HFF-Myc (cell line): ENCODE results near the gene KLF9.

ENCODE experiments used
- DNase-seq: peaks from one replicate; pipeline ENCODE4 v3.0.0-alpha.2; 2011; ENCODE audit warnings: low read depth; ENCODE audit errors: extremely low read depth
- H3K4me3 ChIP-seq: replicated peaks from 2 replicates; pipeline ENCODE4 v1.5.1; 2011; ENCODE audit warnings: low read depth, mild to moderate bottlenecking, control low read depth, low read length
- TF ChIP-seq, protein P1 (sequence below): IDR thresholded peaks from 2 replicates; pipeline ENCODE4 v1.5.1; 2012; ENCODE audit warnings: mild to moderate bottlenecking, low read depth, low read length, control low read depth; ENCODE audit errors: missing control alignments

KLF9 gene

DNA sequence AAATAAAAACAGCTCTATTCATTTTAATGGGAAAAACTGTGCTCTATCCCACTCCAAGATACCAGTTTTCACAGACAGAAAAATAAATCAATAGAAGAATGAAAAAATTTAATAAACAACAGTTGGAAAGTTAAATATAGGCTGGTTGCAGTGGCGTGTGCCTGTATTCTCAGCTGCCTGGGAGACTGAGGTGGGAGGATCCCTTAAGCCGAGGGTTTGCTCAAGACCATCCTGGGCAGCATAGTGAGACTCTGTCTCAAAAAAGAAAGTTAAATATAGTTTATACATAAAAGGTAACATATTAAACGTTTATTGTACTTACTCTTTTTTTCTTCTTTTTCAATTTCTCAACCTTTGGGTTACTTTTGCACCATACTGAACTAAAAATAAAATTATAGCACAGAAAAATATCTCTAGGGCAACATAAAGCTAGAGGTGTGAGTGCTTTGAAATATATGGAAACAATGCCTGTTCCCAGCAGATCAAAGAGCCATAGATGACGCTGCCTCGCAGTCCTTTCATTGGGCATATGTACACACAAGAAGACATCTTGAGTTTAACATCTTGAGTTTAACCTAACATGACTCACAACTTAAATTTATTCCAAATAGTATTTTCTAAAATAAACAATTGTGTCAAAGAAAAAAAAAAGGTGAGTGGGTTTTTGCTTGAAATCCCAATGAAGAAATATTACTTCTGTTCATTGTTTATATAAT lies 25.7 kb upstream of the KLF9 start:
- no peak overlapping the region for H3K4me3 ChIP-seq
- no peak for DNase-seq
- TF ChIP-seq, protein P1, sequence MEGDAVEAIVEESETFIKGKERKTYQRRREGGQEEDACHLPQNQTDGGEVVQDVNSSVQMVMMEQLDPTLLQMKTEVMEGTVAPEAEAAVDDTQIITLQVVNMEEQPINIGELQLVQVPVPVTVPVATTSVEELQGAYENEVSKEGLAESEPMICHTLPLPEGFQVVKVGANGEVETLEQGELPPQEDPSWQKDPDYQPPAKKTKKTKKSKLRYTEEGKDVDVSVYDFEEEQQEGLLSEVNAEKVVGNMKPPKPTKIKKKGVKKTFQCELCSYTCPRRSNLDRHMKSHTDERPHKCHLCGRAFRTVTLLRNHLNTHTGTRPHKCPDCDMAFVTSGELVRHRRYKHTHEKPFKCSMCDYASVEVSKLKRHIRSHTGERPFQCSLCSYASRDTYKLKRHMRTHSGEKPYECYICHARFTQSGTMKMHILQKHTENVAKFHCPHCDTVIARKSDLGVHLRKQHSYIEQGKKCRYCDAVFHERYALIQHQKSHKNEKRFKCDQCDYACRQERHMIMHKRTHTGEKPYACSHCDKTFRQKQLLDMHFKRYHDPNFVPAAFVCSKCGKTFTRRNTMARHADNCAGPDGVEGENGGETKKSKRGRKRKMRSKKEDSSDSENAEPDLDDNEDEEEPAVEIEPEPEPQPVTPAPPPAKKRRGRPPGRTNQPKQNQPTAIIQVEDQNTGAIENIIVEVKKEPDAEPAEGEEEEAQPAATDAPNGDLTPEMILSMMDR: no peak

DNA sequence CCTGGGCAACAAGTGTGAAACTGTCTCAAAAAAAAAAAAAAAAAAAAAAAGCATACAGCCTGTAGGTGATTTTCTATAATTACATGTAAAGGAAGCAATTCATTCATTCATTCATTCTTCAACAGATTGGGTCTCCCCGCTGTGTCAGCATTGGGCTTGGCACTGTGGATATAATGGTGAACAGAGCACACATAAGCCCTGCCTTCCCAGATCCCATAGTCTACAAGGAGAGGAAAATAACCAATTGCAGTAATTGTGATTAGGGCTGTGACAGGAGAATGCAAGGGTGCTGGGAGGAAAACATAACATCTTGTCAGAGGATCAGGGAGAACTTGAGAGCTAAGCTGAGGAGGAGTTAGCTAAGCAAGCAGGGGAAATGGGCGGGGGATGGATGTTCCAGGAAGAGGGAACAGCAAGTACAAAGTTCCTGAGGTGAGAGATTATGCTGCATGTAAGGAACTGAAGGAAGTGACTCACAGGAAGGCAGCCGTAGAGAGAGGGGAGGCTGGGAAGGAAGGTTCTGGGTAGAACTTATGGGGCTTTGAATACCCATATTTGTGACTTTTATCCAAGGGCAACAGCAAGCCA lies 24.0 kb upstream of the KLF9 start:
- no peak overlapping the region for H3K4me3 ChIP-seq
- TF ChIP-seq, protein P1: no peak
- DNase-seq: peak; percentile 61

DNA sequence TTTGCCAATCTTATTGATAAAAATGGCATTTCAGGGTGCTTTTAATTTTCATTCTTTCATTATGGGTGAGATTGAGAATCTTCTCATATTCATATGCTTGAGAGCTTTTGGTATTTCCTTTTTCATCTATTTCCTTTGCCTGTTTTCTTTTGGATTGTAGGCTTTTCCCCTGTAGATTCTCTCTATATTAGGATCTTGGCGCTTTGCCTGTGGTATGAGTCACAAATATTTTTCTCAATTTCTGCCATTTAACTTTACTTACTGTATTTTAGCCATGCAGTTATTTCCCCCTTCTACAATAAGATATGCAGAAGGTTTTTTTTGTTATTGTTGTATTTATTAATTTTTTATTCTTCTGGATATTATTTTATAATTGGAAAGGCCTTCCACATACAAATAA lies 21.5 kb upstream of the KLF9 start:
- peak; percentile 67 for DNase-seq
- TF ChIP-seq, protein P1: no peak
- no peak overlapping the region for H3K4me3 ChIP-seq

DNA sequence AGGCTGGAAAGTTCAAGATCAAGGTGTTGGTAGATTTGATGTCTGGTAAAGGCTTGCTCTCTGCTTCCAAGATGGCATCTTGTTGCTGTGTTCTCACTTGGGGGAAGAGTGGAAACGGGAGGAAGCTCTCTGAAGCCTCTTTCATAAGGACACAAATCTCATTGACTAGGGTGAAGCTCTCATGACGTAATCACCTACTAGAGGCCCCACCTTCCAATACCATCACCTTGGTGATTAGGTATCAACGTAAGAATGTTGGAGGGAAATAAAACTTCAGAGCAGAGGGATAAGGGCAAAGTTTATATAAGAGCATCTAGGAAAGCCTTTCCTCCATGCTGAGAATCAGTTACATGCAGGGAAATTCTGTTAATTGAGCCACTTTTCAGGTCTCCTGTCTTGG lies 15.4 kb upstream of the KLF9 start:
- no peak overlapping the region for H3K4me3 ChIP-seq
- DNase-seq: no peak
- TF ChIP-seq, protein P1: no peak

DNA sequence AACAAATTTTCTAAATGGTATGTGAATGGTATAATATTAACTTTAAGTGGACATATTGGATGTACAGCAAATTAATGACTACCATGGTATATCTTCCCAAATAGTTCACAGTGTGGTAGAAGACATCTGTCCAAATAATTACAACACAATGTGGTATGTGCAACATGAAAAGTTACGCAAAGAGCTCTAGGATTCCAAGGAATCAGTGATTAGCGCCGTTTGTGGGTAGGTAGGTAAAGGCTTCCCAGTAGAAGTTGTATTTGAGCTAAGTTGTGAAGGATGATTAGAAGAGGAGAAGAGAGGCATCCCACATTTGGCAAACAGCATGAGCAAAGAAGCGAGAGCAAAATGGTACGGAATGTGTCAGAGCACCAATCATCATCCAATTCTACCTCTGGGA lies 14.3 kb upstream of the KLF9 start:
- DNase-seq: no peak
- H3K4me3 ChIP-seq: no peak overlapping the region
- TF ChIP-seq, protein P1: no peak

DNA sequence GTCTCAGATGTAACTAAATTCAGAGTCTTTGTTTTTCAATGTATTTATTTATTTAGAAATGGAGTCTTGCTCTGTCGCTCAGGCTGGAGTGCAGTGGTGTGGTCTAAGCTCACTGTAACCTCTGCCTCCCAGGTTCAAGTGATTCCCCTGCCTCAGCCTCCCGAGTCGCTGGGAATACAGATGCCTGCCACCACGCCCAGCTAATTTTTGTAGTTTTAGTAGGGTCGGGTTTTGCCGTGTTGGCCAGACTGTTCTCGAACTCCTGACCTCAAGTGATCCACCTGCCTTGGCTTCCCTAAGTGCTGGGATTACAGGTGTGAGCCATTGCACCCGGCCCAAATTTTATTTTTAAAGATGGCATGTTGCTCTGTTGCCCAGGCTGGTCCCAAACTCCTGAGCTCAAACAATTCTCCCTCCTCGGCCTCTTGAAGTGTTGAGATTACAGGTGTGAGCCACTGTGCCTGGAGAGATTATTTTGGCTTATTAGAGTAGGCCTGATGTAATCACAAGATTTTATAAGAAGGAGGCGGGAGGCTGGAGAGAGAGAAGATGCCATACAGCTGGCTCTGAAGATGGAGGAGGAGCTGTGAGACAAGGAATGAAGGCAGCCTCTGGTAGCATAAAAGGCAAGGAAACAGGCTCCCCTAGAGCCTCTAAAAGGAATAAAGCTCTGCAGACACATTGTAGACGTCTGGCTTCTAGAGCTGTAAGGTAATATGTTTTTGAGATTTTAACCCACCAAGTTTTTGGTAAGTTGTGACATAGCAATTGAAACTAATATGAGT lies 12.9 kb upstream of the KLF9 start:
- DNase-seq: no peak
- TF ChIP-seq, protein P1: no peak
- no peak overlapping the region for H3K4me3 ChIP-seq
